HEK293T (cell line): Measurements from ENCODE around the gene CSN2.

Experiments
- FOXM1 ChIP-seq: fragments of 450-650 bp; IDR thresholded peaks from 2 replicates; pipeline ENCODE4 v1.6.1; 2017; ENCODE audit warnings: mild to moderate bottlenecking, borderline replicate concordance
- SP1 ChIP-seq: fragments of 450-650 bp; IDR thresholded peaks from 2 replicates; pipeline ENCODE4 v1.6.1; 2017
- SUZ12 ChIP-seq: fragments of 450-650 bp; IDR thresholded peaks from 2 replicates; pipeline ENCODE4 v1.6.1; 2016; ENCODE audit warnings: mild to moderate bottlenecking

- no peak for TF ChIP-seq FOXM1
- TF ChIP-seq SP1 = no peak
- no peak for TF ChIP-seq SUZ12
Observed at GRCh38 chr4:69995526-69996016, 30.0 kb upstream of the CSN2 start, which contains the start of gene STATH.
